Transverse colon (tissue), 4 donors: ENCODE data around the gene RABL2A.

Source experiments
- CTCF ChIP-seq, 5 experiments: fragments of 200-600 bp in 3 of 5; fragments of 450-650 bp in 2 of 5; sonication (generic) in 3 of 5; IDR thresholded peaks; 1 replicate in 2 of 5; 2 replicates in 3 of 5; pipeline ENCODE4 v1.5.1; 2016 to 2017; ENCODE audit warnings: antibody characterized with exemption in 5 of 5, inconsistent platforms in 3 of 5, mild to moderate bottlenecking in 2 of 5, moderate library complexity in 1 of 5
- POLR2A ChIP-seq: fragments of 450-650 bp; IDR thresholded peaks from one replicate; pipeline ENCODE4 v1.6.1; 2016; ENCODE audit warnings: antibody characterized with exemption, mild to moderate bottlenecking, moderate library complexity
- POLR2AphosphoS5 ChIP-seq, 3 donors: sonication (generic); formaldehyde crosslinking; IDR thresholded peaks; one replicate each; pipeline ENCODE4 v1.6.1; 2016; ENCODE audit warnings: antibody characterized with exemption in 3 of 3

GRCh38 chr2:113686537-113686936 lies 59.5 kb downstream of the RABL2A start:
- TF ChIP-seq CTCF (IDR thresholded peaks at IDR 0.05): no peak
- no peak for TF ChIP-seq POLR2A
- TF ChIP-seq POLR2AphosphoS5 (IDR thresholded peaks at IDR 0.05): no peak
